Body of pancreas (tissue), 4 donors: ENCODE measurements around the gene ACKR3.

Experiments used
- POLR2A ChIP-seq, 3 donors: fragments of 450-650 bp; IDR thresholded peaks; one replicate each; pipeline ENCODE4 v1.6.1; 2016; ENCODE audit warnings: antibody characterized with exemption in 3 of 3, mild to moderate bottlenecking in 2 of 3
- TF ChIP-seq, protein P1 (sequence below), 7 experiments: fragments of 450-650 bp in 4 of 7; fragments of 200-600 bp in 3 of 7; sonication (generic) in 3 of 7; IDR thresholded peaks; one replicate each; pipeline ENCODE4 v1.5.1; 2016 to 2019; ENCODE audit warnings: antibody characterized with exemption in 7 of 7

DNA sequence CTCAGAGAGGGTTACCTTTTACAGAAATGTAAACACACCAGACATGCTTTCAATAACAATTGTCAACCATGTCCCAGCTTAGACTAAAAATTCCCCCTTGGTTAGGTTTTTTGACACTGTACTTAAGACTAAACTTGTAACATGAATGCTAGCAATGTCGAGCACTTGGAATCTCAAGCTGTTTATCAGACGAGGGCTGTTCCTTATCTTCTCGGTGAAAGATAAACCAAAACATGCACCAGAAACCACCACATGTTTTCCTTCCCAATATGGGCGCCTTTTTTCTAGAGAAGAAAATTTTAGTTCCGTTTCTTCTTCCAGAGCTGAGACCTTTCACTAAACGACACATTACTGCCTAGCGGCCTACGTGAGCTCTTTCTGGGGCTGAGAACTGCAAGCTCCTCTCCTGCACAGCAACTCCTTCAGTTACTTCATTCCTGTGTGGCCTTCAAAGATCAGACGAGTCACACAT, 42.4 kb upstream of the ACKR3 start:
- no peak for TF ChIP-seq POLR2A (IDR thresholded peaks at IDR 0.05)
- TF ChIP-seq, protein P1, sequence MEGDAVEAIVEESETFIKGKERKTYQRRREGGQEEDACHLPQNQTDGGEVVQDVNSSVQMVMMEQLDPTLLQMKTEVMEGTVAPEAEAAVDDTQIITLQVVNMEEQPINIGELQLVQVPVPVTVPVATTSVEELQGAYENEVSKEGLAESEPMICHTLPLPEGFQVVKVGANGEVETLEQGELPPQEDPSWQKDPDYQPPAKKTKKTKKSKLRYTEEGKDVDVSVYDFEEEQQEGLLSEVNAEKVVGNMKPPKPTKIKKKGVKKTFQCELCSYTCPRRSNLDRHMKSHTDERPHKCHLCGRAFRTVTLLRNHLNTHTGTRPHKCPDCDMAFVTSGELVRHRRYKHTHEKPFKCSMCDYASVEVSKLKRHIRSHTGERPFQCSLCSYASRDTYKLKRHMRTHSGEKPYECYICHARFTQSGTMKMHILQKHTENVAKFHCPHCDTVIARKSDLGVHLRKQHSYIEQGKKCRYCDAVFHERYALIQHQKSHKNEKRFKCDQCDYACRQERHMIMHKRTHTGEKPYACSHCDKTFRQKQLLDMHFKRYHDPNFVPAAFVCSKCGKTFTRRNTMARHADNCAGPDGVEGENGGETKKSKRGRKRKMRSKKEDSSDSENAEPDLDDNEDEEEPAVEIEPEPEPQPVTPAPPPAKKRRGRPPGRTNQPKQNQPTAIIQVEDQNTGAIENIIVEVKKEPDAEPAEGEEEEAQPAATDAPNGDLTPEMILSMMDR (IDR thresholded peaks at IDR 0.05): no peak
